GM12873 (cell line): ENCODE results near the gene TEX47.

Source experiments
- CTCF ChIP-seq: IDR thresholded peaks from 2 replicates; pipeline ENCODE4 v1.5.1; 2012; ENCODE audit warnings: low read depth, mild to moderate bottlenecking, moderate library complexity, low read length, control low read depth; ENCODE audit not compliant: insufficient read depth; ENCODE audit errors: missing control alignments

The TEX47 gene

DNA sequence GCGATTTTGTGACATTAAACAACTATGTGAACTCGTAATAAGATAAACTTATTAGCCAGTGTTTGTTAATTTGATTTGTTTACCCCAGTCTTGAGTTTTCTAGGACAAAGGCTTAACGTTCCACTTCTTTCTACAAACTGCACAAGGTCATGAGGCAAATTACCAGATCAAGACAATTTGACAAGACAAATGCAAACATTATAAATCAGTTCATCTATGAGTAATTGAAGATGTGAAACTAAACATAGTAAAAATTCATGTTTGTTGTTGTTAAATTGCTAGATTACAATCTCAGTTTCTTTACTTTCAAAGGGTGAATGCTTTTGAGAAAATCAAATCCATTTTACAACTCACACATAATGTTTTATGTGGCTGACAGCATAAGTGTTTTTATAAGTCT lies 49.4 kb downstream of the TEX47 start:
- TF ChIP-seq CTCF = no peak
